ENCODE measurements around the gene BPIFB1. TPM values are rescaled to one million over a fixed set of nuclear protein-coding genes. Genes with fewer than 3 reads are reported as not detected.

The BPIFB1 gene
- total and polyA plus RNA-seq, 11 donors: 0.04 TPM; not detected in 10

DNA sequence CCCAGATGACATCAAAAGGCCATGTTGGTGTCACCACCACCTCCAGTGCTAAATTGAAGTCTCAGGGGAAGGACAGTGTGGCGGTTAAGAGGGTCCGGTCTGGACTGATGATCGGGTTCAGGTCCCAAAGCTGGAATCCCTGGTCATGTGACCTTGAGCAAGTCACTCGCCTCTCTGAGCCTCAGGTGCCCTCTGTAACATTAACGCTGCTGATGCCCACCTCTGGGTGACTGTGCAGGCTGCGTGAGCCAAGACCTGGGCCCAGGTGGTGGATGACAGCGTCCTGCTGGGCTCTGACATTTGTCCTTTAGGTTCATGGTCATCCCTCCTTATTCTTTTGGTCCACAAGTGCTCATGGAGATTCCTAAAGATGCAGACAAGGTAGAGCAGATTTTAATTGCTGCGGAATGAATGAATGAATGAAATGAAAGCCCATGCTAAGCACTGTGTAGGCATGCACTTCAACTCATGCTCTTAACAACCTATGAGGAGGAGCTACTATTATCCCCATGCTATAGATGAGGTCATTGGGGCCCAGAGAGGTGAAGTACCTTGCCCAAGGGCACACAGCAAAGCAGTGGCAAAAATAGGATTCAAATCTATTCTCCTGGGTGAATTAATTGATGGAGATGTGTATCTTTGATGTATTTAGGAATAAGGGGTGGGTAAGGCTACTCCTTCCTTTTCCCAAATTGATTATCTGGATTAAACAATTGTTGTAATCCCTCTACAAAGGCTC lies 649 bp upstream of the BPIFB1 start:
- Histone ChIP-seq H3K27me3 (peaks cover 0 to 57% (median 6%) of the 10 kb centered on the region in 9 donors), H3K4me1 (no peaks in the 10 kb centered on the region), H3K4me3 (no peak overlapping the region), H3K36me3 (no peaks in the 10 kb centered on the region), H3K27ac (no peak overlapping the region), H3K9me3 (no peaks in the 10 kb centered on the region)
- 81 to 86% (median 83%) methylated on average over 4 to 8 of the region's 8 CpGs for WGBS, 4 donors
- no peak for TF ChIP-seq CTCF (IDR thresholded peaks at IDR 0.05)
- no peak for TF ChIP-seq POLR2A (IDR thresholded peaks at IDR 0.05)
- intact Hi-C loops (cut with DNase I): no loop called here
- ATAC-seq: no peak
- no peak for DNase-seq

DNA sequence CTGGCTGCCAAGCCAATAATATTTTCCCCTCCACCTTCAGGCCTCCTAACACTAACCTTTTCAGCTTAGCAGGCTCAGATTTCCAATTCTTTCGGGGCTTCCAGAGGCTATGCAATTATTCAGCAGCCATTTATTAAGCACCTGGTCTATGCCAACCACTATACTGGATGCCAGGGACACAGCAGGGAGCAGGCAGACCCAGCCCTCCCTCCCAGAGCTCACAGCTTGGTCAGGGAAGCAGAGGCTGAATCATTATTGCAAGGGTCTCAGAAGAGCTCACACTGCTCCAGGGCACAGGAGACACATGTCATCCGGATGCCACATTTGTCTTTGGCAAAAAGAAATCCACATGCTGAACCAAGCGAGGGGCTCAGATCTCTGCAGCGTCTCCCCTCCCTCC lies 1.3 kb downstream of the BPIFB1 start:
- 76 to 83% (median 79%) methylated on average over 4 of the region's 4 CpGs for WGBS, 4 donors

GRCh38 chr20:33284937-33285336 lies 1.9 kb downstream of the BPIFB1 start:
- DNase-seq (no peak), ATAC-seq (no peak)
- Histone ChIP-seq H3K36me3 (no peaks in the 10 kb centered on the region), H3K9me3 (no peaks in the 10 kb centered on the region), H3K27me3 (peaks cover 0 to 50% (median 6%) of the 10 kb centered on the region in 9 donors), H3K4me3 (no peak overlapping the region), H3K27ac (no peak overlapping the region), H3K4me1 (no peaks in the 10 kb centered on the region)
- 53 to 71% (median 62%) methylated on average over 2 of the region's 2 CpGs for WGBS, 4 donors
- TF ChIP-seq POLR2A (IDR thresholded peaks at IDR 0.05) (no peak), CTCF (IDR thresholded peaks at IDR 0.05) (no peak)
- intact Hi-C loops (cut with DNase I): no loop called here

More for the DNA sequence above, 1.3 kb downstream of the BPIFB1 start:
- ATAC-seq: no peak
- DNase-seq: no peak
- Histone ChIP-seq H3K4me1 (no peaks in the 10 kb centered on the region), H3K4me3 (no peak overlapping the region), H3K9me3 (no peaks in the 10 kb centered on the region), H3K36me3 (no peaks in the 10 kb centered on the region), H3K27me3 (peaks cover 0 to 50% (median 6%) of the 10 kb centered on the region in 9 donors), H3K27ac (no peak overlapping the region)
- intact Hi-C loops (cut with DNase I): no loop called here
- TF ChIP-seq POLR2A (IDR thresholded peaks at IDR 0.05) (no peak), CTCF (IDR thresholded peaks at IDR 0.05) (no peak)

DNA sequence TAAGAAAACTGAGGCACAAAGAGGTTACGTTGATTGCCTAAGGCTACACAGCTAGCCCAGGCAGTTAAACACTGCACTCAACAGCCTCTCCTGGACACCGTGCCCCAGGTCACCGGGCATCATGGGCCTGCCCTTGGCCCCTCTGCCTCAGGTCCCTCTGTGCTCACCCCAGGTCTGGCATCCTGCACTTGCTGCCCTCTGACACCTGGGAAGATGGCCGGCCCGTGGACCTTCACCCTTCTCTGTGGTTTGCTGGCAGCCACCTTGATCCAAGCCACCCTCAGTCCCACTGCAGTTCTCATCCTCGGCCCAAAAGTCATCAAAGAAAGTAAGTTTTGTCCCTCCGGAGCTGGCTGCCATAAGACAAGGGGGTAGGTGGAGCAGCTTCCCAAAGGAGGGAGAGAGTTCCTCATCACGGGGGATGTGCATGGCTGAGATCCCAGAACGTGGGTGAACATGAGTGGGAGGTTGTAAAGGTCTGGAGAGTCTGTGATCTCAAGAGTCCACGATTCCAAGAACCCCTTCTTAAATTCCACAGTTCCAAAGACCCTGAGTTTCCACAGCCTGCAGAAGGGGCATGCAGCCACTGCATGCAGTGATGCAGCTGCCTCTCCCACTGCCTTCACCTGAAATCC lies 3.0 kb downstream of the BPIFB1 start:
- DNase-seq (no peak), ATAC-seq (no peak)
- WGBS, 4 donors: 64 to 72% (median 66%) methylated on average over 8 to 10 of the region's 10 CpGs
- Histone ChIP-seq H3K27me3 (peaks cover 0 to 50% (median 6%) of the 10 kb centered on the region in 9 donors), H3K36me3 (no peaks in the 10 kb centered on the region), H3K9me3 (no peaks in the 10 kb centered on the region), H3K27ac (no peak overlapping the region), H3K4me1 (no peaks in the 10 kb centered on the region), H3K4me3 (no peak overlapping the region)
- intact Hi-C loops (cut with DNase I): no loop called here
- TF ChIP-seq CTCF (IDR thresholded peaks at IDR 0.05) (no peak), POLR2A (IDR thresholded peaks at IDR 0.05) (no peak)

Measured in heart left ventricle (tissue), 16 donors.